OCI-LY3 (cell line): ENCODE data around the gene CTRL.

Source experiments
- H2AFZ ChIP-seq: fragments of 200-600, 300-600 bp; shearing (Covaris generic); 2 replicates; pipeline ENCODE4 v1.6.0; 2014; ENCODE audit warnings: antibody characterized with exemption, low read depth, low read length
- H3K27ac ChIP-seq: fragments of 200-600, 300-600 bp; sonication (generic); 2 replicates; pipeline ENCODE4 v1.5.1; 2014; ENCODE audit warnings: mild to moderate bottlenecking, low read length, moderate library complexity, mixed read lengths
- H3K27me3 ChIP-seq: fragments of 200-600, 300-600 bp; sonication (generic); 2 replicates; pipeline ENCODE4 v1.6.1; 2014; ENCODE audit warnings: low read depth, low read length, mixed read lengths
- H3K36me3 ChIP-seq: fragments of 200-600, 300-600 bp; sonication (generic); replicated peaks from 2 replicates; pipeline ENCODE3; 2014; ENCODE audit warnings: low read depth, low read length, mixed read lengths
- H3K4me1 ChIP-seq: fragments of 300-600, 200-600 bp; sonication (generic); 2 replicates; pipeline ENCODE4 v1.6.1; 2014; ENCODE audit warnings: low read length, mixed read lengths
- H3K4me2 ChIP-seq: fragments of 200-600, 300-600 bp; sonication (generic); 2 replicates; pipeline ENCODE4 v1.6.1; 2014; ENCODE audit warnings: low read length, mixed read lengths
- H3K4me3 ChIP-seq: fragments of 300-600, 200-600 bp; sonication (generic); 2 replicates; pipeline ENCODE4 v1.5.1; 2014; ENCODE audit warnings: antibody characterized with exemption, mild to moderate bottlenecking, low read length, moderate library complexity
- H3K79me2 ChIP-seq: fragments of 300-600, 200-600 bp; shearing (Covaris generic); 2 replicates; pipeline ENCODE4 v1.6.1; 2014; ENCODE audit warnings: mild to moderate bottlenecking, low read length, mixed read lengths
- H3K9ac ChIP-seq: fragments of 300-600, 200-600 bp; shearing (Covaris generic); 2 replicates; pipeline ENCODE4 v1.6.0; 2014; ENCODE audit warnings: mild to moderate bottlenecking, low read length, moderate library complexity
- H3K9me3 ChIP-seq: fragments of 200-600, 300-600 bp; shearing (Covaris generic); 2 replicates; pipeline ENCODE4 v1.6.1; 2014; ENCODE audit warnings: low read length, mixed read lengths; ENCODE audit not compliant: insufficient read depth
- H4K20me1 ChIP-seq: fragments of 200-600, 300-600 bp; sonication (generic); 2 replicates; pipeline ENCODE4 v1.6.1; 2016; ENCODE audit warnings: low read length, mixed read lengths; ENCODE audit not compliant: insufficient read depth
- EZH2phosphoT487 ChIP-seq: fragments of 200-600 bp; shearing (Covaris generic); IDR thresholded peaks from 2 replicates; pipeline ENCODE4 v1.6.1; 2018; ENCODE audit warnings: antibody characterized with exemption, mixed run types, low read depth
- TF ChIP-seq, protein P1 (sequence below): fragments of 200-600, 300-600 bp; sonication (generic); IDR thresholded peaks from 2 replicates; pipeline ENCODE4 v1.5.1; 2014; ENCODE audit warnings: antibody characterized with exemption, low read length, low read depth

The CTRL gene

DNA sequence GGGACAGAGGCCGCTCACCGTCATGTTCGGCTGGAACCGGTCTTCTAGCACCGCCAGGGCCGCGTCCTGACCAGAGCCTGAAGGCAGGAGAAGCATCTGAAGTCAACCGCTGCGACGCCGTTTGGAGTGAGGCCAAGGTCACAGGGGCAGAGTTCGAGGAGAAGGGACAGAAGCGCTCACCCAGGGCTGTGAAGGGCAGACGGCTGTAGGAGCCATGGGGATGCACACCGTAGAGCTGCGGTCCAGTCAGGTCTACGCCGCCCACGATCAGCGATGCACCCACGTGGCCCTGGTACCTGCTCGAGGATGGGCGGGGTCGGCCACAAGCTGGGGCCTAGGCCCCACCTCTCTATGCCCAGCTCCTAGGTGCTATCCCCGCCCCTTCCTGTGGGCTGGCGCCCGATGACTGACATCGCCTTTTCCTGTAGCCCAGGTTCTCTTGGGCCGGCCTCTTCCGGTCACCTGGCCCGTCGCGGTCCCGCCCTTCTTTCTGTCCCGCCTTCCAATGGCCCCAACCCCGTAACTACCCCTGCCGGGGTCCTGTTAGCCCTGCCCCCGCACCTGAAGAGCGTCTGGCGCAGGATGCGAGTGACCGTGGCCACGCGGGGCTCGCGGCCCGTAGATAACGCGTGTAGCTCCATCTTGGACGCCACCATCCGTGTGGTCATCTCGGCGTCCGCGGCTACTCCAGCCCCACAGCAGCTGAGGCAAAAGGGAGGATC is 3.9 kb upstream of the CTRL start:
- no peaks in the 10 kb centered on the region for H3K27me3 ChIP-seq
- H3K4me2 ChIP-seq: peak overlapping the region; percentile 100
- peaks cover 16% of the 10 kb centered on the region for H3K4me1 ChIP-seq
- peak overlapping the region; percentile 98 for H3K9ac ChIP-seq
- H4K20me1 ChIP-seq: peaks cover 8% of the 10 kb centered on the region
- H3K4me3 ChIP-seq: peak overlapping the region; percentile 93
- H3K9me3 ChIP-seq: no peaks in the 10 kb centered on the region
- H3K27ac ChIP-seq: peak overlapping the region; percentile 98
- peaks cover 54% of the 10 kb centered on the region for H3K36me3 ChIP-seq
- no peak overlapping the region for H2AFZ ChIP-seq
- H3K79me2 ChIP-seq: peaks cover 42% of the 10 kb centered on the region
- TF ChIP-seq, protein P1, sequence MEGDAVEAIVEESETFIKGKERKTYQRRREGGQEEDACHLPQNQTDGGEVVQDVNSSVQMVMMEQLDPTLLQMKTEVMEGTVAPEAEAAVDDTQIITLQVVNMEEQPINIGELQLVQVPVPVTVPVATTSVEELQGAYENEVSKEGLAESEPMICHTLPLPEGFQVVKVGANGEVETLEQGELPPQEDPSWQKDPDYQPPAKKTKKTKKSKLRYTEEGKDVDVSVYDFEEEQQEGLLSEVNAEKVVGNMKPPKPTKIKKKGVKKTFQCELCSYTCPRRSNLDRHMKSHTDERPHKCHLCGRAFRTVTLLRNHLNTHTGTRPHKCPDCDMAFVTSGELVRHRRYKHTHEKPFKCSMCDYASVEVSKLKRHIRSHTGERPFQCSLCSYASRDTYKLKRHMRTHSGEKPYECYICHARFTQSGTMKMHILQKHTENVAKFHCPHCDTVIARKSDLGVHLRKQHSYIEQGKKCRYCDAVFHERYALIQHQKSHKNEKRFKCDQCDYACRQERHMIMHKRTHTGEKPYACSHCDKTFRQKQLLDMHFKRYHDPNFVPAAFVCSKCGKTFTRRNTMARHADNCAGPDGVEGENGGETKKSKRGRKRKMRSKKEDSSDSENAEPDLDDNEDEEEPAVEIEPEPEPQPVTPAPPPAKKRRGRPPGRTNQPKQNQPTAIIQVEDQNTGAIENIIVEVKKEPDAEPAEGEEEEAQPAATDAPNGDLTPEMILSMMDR: no peak
- no peak for TF ChIP-seq EZH2phosphoT487

DNA sequence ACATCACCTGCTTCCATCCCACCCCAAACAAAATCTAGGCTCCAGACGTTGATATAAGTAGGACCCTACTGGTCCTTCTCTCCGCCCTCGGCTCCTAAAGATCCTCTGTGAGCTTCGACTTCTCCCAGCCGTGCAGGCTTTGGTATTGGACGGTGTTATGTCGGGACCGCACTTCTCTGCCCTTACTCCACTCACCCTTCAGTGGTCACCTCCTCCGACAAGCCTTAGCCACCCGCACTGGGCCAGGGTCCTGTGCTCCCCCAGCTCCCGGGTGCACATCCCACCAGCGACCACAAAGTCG is 3.4 kb upstream of the CTRL start:
- H3K9ac ChIP-seq: peak overlapping the region; percentile 48; the same call in 1 of the 2 replicates
- peaks cover 42% of the 10 kb centered on the region for H3K79me2 ChIP-seq
- H3K4me3 ChIP-seq: peak overlapping the region; percentile 93
- no peaks in the 10 kb centered on the region for H3K9me3 ChIP-seq
- H3K27me3 ChIP-seq: no peaks in the 10 kb centered on the region
- H2AFZ ChIP-seq: no peak overlapping the region
- H3K4me1 ChIP-seq: peaks cover 19% of the 10 kb centered on the region
- TF ChIP-seq, protein P1: no peak
- TF ChIP-seq EZH2phosphoT487: no peak
- peaks cover 8% of the 10 kb centered on the region for H4K20me1 ChIP-seq
- peak overlapping the region; percentile 96 for H3K4me2 ChIP-seq
- H3K27ac ChIP-seq: peak overlapping the region; percentile 16; the same call in 1 of the 2 replicates
- peaks cover 54% of the 10 kb centered on the region for H3K36me3 ChIP-seq

DNA sequence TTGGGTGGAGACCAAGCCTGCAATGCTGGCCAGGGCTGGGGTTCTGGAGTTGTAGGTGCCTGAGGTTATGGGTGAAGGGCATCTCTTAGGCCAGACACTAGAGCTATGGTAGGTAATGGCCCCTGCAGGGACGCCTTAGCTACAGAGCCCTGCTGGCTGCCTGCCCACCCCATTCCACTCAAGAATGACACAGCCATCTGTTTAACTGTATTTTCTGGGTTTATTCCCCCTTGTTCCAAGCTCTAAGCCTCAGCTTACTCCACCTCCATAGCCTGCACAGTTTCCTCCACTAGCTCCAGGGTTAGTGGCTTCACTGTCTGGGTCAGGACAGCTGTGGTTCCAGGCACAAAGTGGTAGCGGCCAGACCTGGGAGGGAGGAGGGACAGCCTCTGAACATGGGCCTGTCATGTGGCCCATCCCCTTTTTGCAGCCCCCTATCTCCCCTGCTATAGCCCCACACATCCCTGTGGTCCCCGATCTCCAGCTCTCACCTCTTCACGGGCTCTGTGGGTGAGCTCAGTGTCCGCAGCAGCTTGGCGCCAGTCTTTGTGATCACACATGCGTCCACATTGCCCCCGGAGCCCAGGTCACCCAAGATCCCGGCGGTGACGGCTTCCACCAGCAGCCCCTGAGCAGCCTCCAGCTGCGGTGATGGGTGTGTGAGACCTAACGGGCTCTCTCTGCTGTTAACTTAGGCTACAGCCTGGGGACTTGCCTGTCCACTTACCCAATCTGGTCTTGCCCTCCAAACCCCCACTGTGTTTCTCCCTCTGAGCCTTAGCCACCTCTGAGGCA is 2.8 kb upstream of the CTRL start:
- Histone ChIP-seq H3K27me3 (no peaks in the 10 kb centered on the region), H3K4me3 (peak overlapping the region; percentile 93), H3K9me3 (no peaks in the 10 kb centered on the region), H4K20me1 (peaks cover 9% of the 10 kb centered on the region), H3K4me2 (peak overlapping the region; percentile 96), H3K4me1 (peaks cover 24% of the 10 kb centered on the region), H3K79me2 (peaks cover 39% of the 10 kb centered on the region), H2AFZ (no peak overlapping the region), H3K36me3 (peaks cover 48% of the 10 kb centered on the region), H3K9ac (no peak overlapping the region; the same call in 1 of the 2 replicates), H3K27ac (no peak overlapping the region)
- TF ChIP-seq, protein P1: no peak
- no peak for TF ChIP-seq EZH2phosphoT487

DNA sequence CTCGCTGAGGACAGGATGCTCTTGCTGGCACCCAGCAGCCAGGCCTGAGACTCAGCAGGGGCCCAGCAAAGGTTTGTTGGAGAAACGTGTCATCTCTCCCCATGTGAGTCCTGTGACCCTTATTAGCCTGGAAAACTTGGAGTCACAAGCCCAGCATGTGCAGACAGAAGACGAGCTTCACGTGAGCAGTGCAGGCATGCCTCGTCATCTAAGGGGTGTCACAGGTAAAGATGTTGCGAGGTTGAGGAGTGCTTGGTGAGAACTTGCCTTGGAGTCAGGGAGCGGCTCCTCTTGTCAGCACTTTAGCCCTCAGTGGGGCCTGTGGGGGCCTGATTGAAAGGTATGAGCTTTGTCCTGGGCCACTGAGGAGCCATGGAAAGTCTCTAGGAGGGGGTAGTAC is 2.1 kb upstream of the CTRL start:
- no peak overlapping the region for H3K9ac ChIP-seq
- no peaks in the 10 kb centered on the region for H3K9me3 ChIP-seq
- peaks cover 13% of the 10 kb centered on the region for H4K20me1 ChIP-seq
- H3K4me3 ChIP-seq: no peak overlapping the region
- no peak overlapping the region for H3K4me2 ChIP-seq
- H3K79me2 ChIP-seq: peaks cover 36% of the 10 kb centered on the region
- H3K36me3 ChIP-seq: peaks cover 46% of the 10 kb centered on the region
- TF ChIP-seq EZH2phosphoT487: no peak
- TF ChIP-seq, protein P1: no peak
- H3K27me3 ChIP-seq: no peaks in the 10 kb centered on the region
- no peak overlapping the region for H3K27ac ChIP-seq
- no peak overlapping the region for H2AFZ ChIP-seq
- peaks cover 31% of the 10 kb centered on the region for H3K4me1 ChIP-seq
